GM19463 (cell line): Measurements from ENCODE around the gene UGT1A10.
"Not testable (repeated sequence)": the region's sequence is repeated elsewhere in the genome, so short reads cannot be mapped to it uniquely, and the experiment has no call there.

ENCODE experiments used
- ATAC-seq: cut with Tn5 transposase; IDR thresholded peaks from one replicate; pipeline ENCODE4 v1.9.1; 2021; ENCODE audit warnings: mild to moderate bottlenecking, moderate library complexity; ENCODE audit not compliant: unreplicated experiment

The UGT1A10 gene

DNA sequence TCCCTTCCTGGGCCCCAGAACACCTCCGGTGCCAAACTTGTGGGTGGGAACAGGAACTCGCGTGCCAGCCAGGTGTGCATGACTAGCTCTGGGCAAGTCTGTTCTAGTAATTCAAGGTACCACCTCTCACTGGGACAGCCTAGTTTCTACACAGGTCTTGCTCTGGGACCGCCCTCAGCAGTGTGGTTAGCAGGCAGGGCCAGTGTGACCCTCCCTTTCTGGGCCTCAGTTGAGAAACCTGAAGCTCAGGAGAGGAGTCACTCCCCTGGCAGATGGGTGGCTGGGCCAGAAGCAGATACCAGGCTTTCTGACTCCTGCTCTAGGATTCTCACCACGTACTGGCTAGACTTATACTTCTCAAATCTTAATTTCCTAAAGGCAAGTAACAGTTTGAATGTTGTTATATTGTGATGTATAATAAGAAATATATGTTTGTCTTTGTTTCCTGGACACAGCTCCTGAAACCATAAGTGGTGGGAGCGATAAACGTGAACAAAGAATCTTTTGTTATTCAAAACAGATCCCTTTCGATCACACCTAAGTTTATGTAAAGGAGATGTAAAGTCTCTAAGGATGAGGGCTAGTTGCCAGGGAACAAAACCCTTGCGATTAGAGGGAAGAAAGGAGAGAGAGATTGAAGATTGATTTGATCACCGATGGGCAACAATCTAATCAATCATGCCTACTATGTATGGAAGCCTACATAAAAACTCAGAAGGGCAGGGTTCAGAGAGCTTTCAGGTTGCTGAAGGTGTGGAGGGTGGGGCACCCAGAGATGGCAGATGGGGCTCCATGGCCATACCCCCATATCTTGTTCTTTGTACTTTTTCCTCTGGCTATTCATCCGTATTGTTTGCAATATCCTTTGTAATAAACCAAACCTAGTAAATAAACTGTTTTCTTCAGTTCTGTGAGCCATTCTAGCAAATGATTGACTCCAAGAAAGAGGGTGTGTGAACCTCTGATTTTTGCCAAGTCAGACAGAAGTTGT is 55.5 kb downstream of the UGT1A10 start:
- ATAC-seq: no peak

DNA sequence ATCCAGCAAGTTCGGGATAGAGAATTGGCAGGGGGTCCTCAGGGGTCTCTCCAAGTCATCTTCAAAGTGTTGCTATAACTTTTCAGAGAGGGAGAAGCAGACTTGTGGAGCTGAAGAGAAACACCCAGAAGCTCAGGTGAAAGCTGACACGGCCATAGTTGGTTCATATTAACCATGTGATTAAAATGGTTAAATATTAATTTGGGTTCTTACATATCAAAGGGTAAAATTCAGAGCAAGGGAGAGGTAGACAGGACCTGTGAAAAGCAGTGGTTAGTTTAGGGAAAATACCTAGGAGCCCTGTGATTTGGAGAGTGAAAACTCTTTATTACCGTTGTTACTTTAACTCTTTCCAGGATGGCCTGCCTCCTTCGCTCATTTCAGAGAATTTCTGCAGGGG is 56.4 kb downstream of the UGT1A10 start, which contains the start of gene UGT1A6:
Gene UGT1A6 (plus strand): TSS at position 243 of the 400 bp plus-strand sequence. CDS start 115 bp downstream, at position 358.
- no peak for ATAC-seq

DNA sequence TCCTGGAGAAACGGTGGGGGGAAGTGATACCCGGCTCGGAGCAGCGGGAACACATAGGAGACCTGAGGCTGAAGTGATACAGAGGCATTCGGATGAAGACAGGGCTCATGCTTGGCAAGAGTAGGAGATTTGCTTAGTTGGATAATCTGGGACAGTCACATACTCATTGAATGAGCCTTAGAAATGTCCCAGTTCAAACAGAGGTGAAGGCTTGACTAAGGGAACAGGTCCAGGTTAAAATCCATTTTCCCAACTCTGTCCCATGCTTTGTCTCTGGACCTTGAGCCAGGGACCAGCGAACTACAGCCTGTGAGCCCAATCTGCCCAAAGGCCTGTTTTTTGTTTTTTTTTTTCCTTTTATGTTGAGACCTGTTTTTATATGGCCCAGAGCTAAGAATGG is 57.7 kb downstream of the UGT1A10 start:
- ATAC-seq: no peak

DNA sequence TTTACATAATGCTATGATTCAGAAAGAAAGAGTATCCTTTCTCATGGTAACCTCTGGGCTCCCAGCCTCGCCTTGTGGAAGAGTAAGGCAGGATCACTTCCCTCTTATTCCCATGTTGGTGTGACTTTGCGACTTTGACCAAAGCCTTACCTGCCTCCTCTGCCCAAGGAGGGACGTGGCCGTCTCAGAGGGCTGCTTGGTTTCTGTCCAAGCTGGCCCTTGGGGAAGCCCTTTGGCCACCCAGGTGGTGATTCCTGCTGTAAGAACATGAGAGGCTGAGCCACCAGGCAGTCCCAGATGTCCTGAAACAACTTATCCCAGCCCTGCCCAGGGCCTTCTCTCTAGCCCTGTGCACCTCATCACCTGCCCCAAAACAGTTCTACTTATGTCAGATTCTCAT is 62.5 kb downstream of the UGT1A10 start:
- ATAC-seq: no peak

DNA sequence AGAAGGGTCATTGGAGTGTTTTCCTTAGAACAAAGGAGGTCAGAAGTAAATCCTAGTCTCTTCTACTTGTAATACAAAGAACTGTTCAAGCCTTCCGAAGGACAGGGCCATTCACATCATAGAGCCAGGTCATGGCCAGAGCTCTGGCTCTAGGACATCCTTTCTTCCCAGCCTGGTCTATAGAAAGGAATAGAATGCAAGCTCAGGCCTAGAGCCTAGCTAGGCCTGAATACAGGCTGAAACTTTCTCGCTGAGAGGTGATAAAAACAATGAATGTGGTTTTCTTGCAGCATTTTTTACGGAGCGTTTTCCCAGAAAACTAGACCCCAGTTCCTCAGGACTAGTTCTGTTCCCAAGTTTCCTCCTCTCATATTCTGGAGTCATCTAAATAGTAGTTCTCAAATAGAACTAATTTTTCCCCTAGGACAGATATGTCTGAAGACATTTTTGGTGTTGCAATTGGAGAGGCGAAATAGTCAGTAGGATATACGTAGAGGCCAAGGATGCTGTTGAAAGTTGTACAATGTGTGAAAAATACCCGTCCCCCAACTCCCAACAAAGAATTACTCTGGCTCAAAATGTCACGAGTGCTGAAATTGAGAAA is 63.3 kb downstream of the UGT1A10 start:
- no peak for ATAC-seq

DNA sequence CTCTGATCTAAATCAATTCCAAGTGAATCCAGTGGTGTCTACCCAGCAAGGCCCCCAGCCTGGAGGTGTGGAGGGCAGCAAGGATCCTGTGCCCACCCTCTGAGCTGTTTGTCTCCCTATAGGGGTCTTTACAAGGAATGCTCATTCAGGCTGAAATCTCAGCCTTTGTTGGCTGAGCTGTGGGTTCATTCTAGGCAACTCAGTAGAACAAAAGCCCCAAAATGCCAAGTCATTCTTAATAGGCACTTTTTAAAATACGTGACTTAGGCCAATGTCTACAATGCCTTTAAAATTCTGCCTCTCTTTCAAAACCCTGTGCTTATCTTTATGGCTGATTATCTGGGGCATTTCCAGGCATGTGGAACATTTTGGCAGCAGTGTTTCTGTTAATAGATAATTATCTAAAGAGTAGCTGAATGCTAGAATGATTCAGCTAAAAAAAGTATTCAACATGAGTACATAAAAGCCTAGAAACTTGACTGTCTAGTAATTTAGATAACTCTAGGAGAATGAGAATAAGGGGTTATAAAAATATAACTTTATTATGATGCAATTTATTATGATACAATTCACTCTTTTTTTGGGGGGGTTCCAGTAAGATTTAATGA is 63.9 kb downstream of the UGT1A10 start:
- no peak for ATAC-seq

DNA sequence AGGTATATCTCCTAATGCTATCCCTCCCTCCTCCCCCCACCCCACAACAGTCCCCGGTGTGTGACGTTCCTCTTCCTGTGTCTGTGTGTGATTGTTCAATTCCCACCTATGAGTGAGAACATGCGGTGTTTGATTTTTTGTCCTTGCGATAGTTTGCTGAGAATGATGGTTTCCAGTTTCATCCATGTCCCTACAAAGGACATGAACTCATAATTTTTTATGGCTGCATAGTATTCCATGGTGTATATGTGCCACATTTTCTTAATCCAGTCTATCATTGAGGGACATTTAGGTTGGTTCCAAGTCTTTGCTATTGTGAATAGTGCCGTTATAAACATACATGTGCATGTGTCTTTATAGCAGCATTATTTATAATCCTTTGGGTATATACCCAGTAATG is 64.6 kb downstream of the UGT1A10 start:
- not testable (repeated sequence) for ATAC-seq

DNA sequence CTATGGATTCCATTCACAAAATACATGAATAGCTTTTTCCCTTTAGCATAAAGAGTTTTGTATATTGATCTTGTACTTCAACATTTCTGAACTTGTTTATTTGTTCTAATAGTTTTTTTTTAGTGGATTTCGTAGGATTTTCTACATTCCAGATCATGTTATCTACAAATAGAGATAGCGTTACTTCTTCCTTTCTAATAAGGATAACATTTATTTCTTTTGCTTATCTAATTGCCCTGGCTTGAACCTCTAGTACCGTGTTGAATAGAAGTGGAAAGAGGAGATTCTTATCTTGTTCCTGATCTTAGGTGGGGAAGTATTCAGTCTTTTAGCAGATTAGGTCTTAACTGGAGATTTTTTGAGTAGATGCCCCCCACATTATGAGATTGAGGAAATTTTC is 66.0 kb downstream of the UGT1A10 start:
- no peak for ATAC-seq

DNA sequence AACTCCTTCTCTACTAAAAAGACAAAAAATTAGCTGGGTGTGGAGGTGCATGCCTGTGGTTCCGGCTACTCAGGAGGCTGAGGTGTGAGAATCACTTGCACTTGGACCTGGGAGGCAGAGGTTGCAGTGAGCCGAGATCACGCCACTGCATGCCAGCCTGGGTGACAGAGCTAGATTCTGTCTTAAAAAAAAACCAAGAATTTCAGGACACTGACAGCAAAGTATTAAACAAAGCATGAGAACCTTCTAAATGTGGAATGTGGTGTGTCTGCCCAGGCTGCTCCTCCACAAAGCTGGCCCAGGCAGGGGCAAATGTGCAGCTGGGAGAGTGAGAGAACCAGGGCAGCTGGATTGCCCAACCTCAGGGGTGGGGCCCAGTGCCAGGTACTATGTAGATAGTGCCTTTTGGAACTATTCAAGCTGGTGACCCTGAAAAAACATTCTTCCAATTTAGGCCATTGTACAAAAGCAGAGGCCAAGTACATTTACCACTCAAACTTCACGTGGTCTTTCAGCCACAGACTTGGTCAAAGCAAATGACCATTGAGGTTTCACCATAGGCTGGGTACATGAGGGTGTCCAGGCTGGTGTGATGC is 69.8 kb downstream of the UGT1A10 start:
- ATAC-seq: no peak

DNA sequence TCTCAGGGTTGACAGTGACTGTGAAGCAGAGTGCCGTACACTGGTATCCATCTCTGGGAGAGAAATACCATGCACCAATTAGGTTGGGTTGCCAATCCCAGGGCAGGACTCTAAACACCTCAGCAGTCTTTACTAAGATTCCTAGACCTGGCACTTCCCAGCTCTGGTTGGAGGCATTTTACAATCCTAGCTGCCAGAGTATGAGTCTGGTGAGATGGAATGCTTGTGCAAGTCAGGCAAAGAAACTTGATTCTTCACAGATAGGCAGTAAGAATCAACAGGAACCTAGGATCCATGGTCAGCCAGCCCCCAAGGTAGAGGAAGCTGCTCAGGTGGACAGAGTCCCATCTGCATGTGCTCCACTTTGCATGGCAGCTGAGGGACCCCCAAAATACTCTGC is 70.5 kb downstream of the UGT1A10 start:
- no peak for ATAC-seq

DNA sequence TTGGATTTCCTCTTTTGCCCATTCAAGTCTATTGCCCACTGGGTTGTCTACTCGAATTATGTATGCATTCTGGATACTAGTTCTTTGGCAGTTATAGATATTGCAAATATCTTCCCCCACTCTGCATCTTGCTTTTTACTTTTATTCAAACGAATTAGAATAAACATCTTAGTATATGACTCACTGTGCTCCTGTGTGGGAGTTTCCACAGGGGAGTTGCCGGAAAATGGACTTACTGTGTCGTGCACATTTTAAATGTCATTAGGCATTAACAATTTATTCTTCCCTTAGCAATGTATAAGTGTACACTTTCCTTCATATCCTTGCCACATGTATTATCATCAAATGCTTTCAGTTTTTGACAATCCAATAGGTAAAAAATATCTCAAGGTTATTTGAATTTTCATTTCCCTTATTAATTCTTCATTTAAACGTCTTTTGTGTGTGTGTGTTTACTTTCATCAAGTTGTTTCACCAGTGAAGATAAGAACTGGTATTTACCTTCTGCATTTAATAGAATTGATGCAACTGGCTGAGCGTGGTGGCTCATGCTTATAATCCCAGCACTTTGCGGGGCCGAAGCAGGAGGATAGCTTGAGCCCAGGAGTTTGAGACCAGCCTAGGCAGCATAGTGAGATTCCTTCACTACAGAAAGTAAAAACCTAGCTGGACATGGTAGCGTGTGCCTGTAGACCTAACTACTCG is 71.8 kb downstream of the UGT1A10 start:
- ATAC-seq: no peak

DNA sequence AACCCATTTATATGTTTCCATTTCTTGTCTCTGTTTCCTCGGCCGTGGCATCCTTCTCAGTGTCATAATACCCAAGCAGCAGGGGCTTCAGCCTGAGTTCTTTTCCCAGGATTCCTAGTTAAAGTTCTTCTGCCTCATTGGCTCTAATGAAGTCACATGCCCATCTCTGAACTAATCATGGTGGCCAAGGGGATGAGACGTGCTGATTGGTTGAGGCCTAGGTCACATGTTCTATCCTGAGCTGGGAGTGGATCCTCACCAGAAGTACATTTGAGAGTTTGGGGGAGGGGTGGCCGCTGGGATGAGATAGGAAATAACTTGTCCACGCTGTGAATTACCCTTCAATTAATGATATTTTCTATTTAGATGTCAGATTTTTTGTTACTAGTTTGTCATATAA is 72.7 kb downstream of the UGT1A10 start:
- no peak for ATAC-seq

DNA sequence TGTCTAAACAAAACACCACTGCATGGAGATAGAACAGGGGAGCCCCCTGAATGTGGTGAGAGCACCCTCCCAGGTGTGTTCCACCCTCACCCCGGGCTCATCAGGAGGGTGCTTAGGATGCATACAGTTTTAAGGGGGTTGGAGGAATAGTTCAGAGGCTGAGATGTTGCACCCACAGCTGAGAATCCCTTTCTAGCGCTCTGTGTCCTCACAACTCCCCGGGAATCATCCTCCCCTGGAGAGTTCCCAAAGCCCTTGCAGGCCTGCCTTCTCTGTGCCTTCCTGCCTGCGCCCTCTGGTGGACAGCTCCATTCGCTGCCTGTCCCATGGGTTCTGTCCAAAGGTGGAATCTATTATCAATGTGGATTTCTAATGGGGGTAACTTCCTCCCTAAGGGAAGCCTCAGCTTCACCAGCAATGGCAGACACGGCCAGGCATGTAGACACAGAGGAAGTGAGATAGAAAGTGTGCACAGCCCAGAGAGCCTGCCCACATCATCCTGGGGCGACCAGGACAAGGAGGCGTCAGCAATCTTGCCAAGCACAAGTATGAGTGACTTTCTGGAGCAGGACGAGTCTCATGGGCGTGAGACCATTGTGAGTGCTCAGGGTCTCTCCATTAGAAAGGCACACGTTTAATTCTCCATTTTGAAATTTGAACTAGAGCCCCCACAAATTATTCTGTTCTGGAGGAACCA is 75.2 kb downstream of the UGT1A10 start:
- ATAC-seq: no peak

DNA sequence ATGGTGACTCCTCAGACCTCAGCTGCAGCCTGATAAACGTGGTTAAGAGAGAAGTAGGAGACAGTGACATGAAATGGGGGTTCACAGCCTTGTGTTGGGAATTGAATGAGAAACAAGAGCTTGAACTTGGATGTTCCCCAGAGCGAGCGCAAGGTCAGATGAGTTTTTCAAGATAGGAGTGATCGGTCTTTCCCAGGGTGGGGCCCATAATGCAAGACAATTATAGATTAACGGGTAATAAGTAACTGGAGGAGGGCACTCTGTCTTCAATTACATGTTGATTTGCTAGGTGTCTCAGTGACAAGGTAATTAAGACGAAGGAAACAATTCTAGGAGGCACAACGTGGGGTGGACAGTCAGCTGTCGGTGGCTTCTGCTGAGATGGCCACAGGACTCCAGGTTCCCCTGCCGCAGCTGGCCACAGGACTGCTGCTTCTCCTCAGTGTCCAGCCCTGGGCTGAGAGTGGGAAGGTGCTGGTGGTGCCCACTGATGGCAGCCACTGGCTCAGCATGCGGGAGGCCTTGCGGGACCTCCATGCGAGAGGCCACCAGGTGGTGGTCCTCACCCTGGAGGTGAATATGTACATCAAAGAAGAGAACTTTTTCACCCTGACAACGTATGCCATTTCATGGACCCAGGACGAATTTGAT is 76.5 kb downstream of the UGT1A10 start, which contains the start of gene UGT1A5:
Gene UGT1A5 (plus strand): TSS at position 297 of the 651 bp plus-strand sequence. CDS start 85 bp downstream, at position 382.
- ATAC-seq: no peak

DNA sequence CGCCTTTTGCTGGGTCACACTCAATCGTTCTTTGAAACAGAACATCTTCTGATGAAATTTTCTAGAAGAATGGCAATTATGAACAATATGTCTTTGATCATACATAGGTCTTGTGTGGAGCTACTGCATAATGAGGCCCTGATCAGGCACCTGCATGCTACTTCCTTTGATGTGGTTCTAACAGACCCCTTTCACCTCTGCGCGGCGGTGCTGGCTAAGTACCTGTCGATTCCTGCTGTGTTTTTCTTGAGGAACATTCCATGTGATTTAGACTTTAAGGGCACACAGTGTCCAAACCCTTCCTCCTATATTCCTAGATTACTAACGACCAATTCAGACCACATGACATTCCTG is 77.0 kb downstream of the UGT1A10 start:
- ATAC-seq: no peak

DNA sequence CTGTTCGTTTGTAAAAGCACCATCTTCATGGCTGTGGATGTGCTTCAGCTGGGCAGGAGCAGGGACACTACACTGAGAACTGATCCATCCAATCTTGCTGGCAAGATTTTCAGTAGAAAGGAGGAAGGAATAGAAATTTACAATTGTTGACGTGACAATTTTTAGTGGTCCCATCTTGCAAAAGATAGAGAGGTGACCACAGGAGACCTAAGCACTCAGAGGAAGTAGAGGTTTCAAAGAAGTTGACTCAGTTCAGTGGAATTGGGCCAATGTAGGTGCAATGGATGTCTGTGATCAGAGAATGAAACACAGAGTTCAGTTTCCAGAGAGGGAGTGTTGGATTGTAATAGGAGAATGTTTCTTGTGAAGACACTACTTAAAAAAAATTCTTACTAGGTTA is 77.9 kb downstream of the UGT1A10 start:
- no peak for ATAC-seq

DNA sequence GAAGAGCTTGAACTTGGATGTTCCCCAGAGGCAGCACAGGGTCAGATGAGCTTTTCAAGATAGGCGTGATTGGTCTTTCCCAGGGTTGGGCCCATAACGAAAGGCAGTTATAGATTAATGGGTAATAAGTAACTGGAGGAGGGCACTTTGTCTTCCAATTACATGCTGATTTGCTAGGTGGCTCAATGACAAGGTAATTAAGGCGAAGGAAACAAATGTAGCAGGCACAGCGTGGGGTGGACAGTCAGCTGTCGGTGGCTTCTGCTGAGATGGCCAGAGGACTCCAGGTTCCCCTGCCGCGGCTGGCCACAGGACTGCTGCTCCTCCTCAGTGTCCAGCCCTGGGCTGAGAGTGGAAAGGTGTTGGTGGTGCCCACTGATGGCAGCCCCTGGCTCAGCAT is 82.3 kb downstream of the UGT1A10 start, which contains the start of gene UGT1A4:
Gene UGT1A4 (plus strand): TSS at position 185 of the 400 bp plus-strand sequence. CDS start 85 bp downstream, at position 270.
- ATAC-seq: no peak

DNA sequence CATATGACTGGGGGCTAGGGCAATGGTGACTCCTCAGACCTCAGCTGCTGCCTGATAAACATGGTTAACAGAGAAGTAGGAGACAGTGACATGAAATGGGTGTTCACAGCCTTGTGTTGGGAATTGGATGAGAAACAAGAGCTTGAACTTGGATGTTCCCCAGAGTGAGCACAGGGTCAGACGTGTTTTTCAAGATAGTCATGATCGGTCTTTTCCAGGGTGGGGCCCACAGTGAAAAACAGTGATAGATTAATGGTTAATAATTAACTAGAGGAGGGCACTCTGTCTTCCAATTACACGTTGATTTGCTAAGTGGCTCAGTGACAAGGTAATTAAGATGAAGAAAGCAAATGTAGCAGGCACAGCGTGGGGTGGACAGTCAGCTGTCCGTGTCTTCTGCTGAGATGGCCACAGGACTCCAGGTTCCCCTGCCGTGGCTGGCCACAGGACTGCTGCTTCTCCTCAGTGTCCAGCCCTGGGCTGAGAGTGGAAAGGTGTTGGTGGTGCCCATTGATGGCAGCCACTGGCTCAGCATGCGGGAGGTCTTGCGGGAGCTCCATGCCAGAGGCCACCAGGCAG is 92.6 kb downstream of the UGT1A10 start, which contains the start of gene UGT1A3:
Gene UGT1A3 (plus strand): TSS at position 320 of the 579 bp plus-strand sequence. CDS start 85 bp downstream, at position 405.
- no peak for ATAC-seq
